Esophagus squamous epithelium (tissue), 4 donors: ENCODE data around the gene MYOM3.

ENCODE experiments used
- CTCF ChIP-seq, 6 experiments: fragments of 450-650 bp in 4 of 6; fragments of 200-600 bp in 2 of 6; sonication (generic) in 2 of 6; IDR thresholded peaks; one replicate each; pipeline ENCODE4 v1.5.1; 2016 to 2019; ENCODE audit warnings: antibody characterized with exemption in 6 of 6, mild to moderate bottlenecking in 4 of 6, moderate library complexity in 4 of 6
- POLR2A ChIP-seq, 4 donors: fragments of 450-650 bp; IDR thresholded peaks; one replicate each; pipeline ENCODE4 v1.6.1; 2017; ENCODE audit warnings: antibody characterized with exemption in 4 of 4, mild to moderate bottlenecking in 4 of 4, moderate library complexity in 3 of 4

- TF ChIP-seq CTCF (IDR thresholded peaks at IDR 0.05) (no peak), POLR2A (IDR thresholded peaks at IDR 0.05) (no peak)
Observed at GRCh38 chr1:24065304-24065703, 46.6 kb downstream of the MYOM3 start.
